Esophagus muscularis mucosa (tissue), 4 donors: ENCODE data around the gene WDFY4. TPM values are rescaled to one million over a fixed set of nuclear protein-coding genes. Genes with fewer than 3 reads are reported as not detected.

ENCODE experiments used
- DNase-seq: peaks from one replicate; pipeline ENCODE4 v3.0.0-alpha.2; 2017; ENCODE audit errors: extremely low spot score
- H3K27ac ChIP-seq, 4 donors: fragments of 200-600 bp; sonication (generic); replicated peaks in 1 of 4; 1 replicate in 3 of 4; 2 replicates in 1 of 4; pipeline ENCODE4 v1.5.1; 2016 to 2019; ENCODE audit warnings: mild to moderate bottlenecking in 1 of 4
- H3K27me3 ChIP-seq, 4 donors: fragments of 200-600 bp; sonication (generic); one replicate each; pipeline versions ENCODE4 v1.5.1 to v1.6.0; 2016 to 2019
- H3K36me3 ChIP-seq, 4 donors: fragments of 200-600 bp; sonication (generic); one replicate each; pipeline ENCODE4 v1.5.1; 2016 to 2019
- H3K4me1 ChIP-seq, 4 donors: fragments of 200-600 bp; sonication (generic); one replicate each; pipeline ENCODE4 v1.5.1; 2016 to 2019
- H3K4me3 ChIP-seq, 4 donors: fragments of 200-600 bp; sonication (generic); 1 replicate in 2 of 4; 2 replicates in 2 of 4; pipeline ENCODE4 v1.5.1; 2016 to 2019; ENCODE audit warnings: mild to moderate bottlenecking in 4 of 4, moderate library complexity in 1 of 4
- H3K9me3 ChIP-seq, 4 donors: fragments of 200-600 bp; sonication (generic); 1 replicate in 3 of 4; 2 replicates in 1 of 4; pipeline ENCODE4 v1.5.1; 2016 to 2019
- CTCF ChIP-seq, 3 experiments: fragments of 200-600 bp in 2 of 3; fragments of 450-650 bp in 1 of 3; sonication (generic) in 2 of 3; IDR thresholded peaks; one replicate each; pipeline ENCODE4 v1.5.1; 2017 to 2019; ENCODE audit warnings: antibody characterized with exemption in 3 of 3, mild to moderate bottlenecking in 2 of 3, moderate library complexity in 1 of 3
- EP300 ChIP-seq: sonication (generic); formaldehyde crosslinking; IDR thresholded peaks from one replicate; pipeline ENCODE4 v1.6.1; 2017; ENCODE audit warnings: antibody characterized with exemption
- POLR2A ChIP-seq: fragments of 450-650 bp; IDR thresholded peaks from one replicate; pipeline ENCODE4 v1.6.1; 2017; ENCODE audit warnings: antibody characterized with exemption, moderate library complexity, mild to moderate bottlenecking, low read depth
- POLR2AphosphoS5 ChIP-seq, 2 donors: sonication (generic); formaldehyde crosslinking; IDR thresholded peaks; one replicate each; pipeline ENCODE4 v1.6.1; 2017; ENCODE audit warnings: antibody characterized with exemption in 2 of 2
- WGBS: methylation state at CpG from one replicate; pipeline ENCODE4 v1.1.5; 2018; 5-methylcytosine and 5-hydroxymethylcytosine counted together
- intact Hi-C: fragments of 100-400 bp; cut with DNase I; formaldehyde crosslinking; loops from one replicate; pipeline ENCODE4 v1.15.1; 2023
- total RNA-seq, 4 donors: library from RNA; depleted of rRNA; stranded (reverse); fragments of >200 nt; gene quantifications; one replicate each; pipeline versions ENCODE4 v1.1.0 to v1.2.1, GENCODE V29; 2016

Gene WDFY4
- total RNA-seq, 4 donors from 2014 or later: 2.3 to 7.3 (median 5.2) TPM

GRCh38 chr10:48720611-48721010 is 35.9 kb downstream of the WDFY4 start:
- Histone ChIP-seq H3K36me3 (no peaks in the 10 kb centered on the region), H3K4me1 (no peaks in the 10 kb centered on the region), H3K9me3 (no peaks in the 10 kb centered on the region), H3K27ac (no peak overlapping the region), H3K27me3 (peaks cover 0 to 4% (median 0%) of the 10 kb centered on the region in 4 donors), H3K4me3 (no peak overlapping the region)
- intact Hi-C loops: no loop called here
- 78% methylated on average over 5 of the region's 5 CpGs for WGBS
- DNase-seq: no peak
- TF ChIP-seq EP300: no peak
- no peak for TF ChIP-seq POLR2A
- no peak for TF ChIP-seq POLR2AphosphoS5 (IDR thresholded peaks at IDR 0.05)
- no peak for TF ChIP-seq CTCF (IDR thresholded peaks at IDR 0.05)

GRCh38 chr10:48722153-48723145 is 37.8 kb downstream of the WDFY4 start:
- intact Hi-C loops: no loop called here
- 85% methylated on average over 11 of the region's 11 CpGs for WGBS
- TF ChIP-seq POLR2A: no peak
- TF ChIP-seq POLR2AphosphoS5 (IDR thresholded peaks at IDR 0.05): no peak
- TF ChIP-seq EP300: no peak

GRCh38 chr10:48724127-48724526 is 39.5 kb downstream of the WDFY4 start:
- Histone ChIP-seq H3K4me3 (no peak overlapping the region), H3K9me3 (no peaks in the 10 kb centered on the region), H3K36me3 (no peaks in the 10 kb centered on the region), H3K27ac (no peak overlapping the region), H3K4me1 (no peaks in the 10 kb centered on the region), H3K27me3 (peaks cover 0 to 6% (median 0%) of the 10 kb centered on the region in 4 donors)
- TF ChIP-seq EP300 (no peak), CTCF (IDR thresholded peaks at IDR 0.05) (no peak), POLR2AphosphoS5 (IDR thresholded peaks at IDR 0.05) (no peak), POLR2A (no peak)
- intact Hi-C loops: no loop called here
- WGBS: 72% methylated on average over 7 of the region's 7 CpGs
- no peak for DNase-seq

More at GRCh38 chr10:48722153-48723145, 37.8 kb downstream of the WDFY4 start:
- Histone ChIP-seq H3K4me1 (no peaks in the 10 kb centered on the region), H3K27ac (no peak overlapping the region), H3K4me3 (no peak overlapping the region), H3K27me3 (peaks cover 0 to 4% (median 0%) of the 10 kb centered on the region in 4 donors), H3K36me3 (no peaks in the 10 kb centered on the region), H3K9me3 (no peaks in the 10 kb centered on the region)
- DNase-seq: no peak

GRCh38 chr10:48725708-48726107 is 41.0 kb downstream of the WDFY4 start:
- no peak for TF ChIP-seq EP300
- TF ChIP-seq CTCF (IDR thresholded peaks at IDR 0.05): no peak
- no peak for TF ChIP-seq POLR2A
- no peak for TF ChIP-seq POLR2AphosphoS5 (IDR thresholded peaks at IDR 0.05)
- WGBS: 60% methylated on average over 1 of the region's 4 CpGs
- no peaks in the 10 kb centered on the region for H3K4me1 ChIP-seq
- DNase-seq: no peak
- no peaks in the 10 kb centered on the region for H3K9me3 ChIP-seq
- intact Hi-C loops: no loop called here
- peaks cover 0 to 16% (median 0%) of the 10 kb centered on the region in 4 donors for H3K27me3 ChIP-seq
- no peak overlapping the region for H3K27ac ChIP-seq
- H3K4me3 ChIP-seq: no peak overlapping the region
- no peaks in the 10 kb centered on the region for H3K36me3 ChIP-seq

- TF ChIP-seq EP300 (no peak), POLR2AphosphoS5 (IDR thresholded peaks at IDR 0.05) (no peak), CTCF (IDR thresholded peaks at IDR 0.05) (no peak), POLR2A (no peak)
- 69% methylated on average over 3 of the region's 3 CpGs for WGBS
- no peaks in the 10 kb centered on the region for H3K4me1 ChIP-seq
- intact Hi-C loops: no loop called here
- no peak for DNase-seq
- peaks cover 0 to 11% (median 0%) of the 10 kb centered on the region in 4 donors for H3K27me3 ChIP-seq
- no peak overlapping the region for H3K27ac ChIP-seq
- no peaks in the 10 kb centered on the region for H3K36me3 ChIP-seq
- no peak overlapping the region for H3K4me3 ChIP-seq
- no peaks in the 10 kb centered on the region for H3K9me3 ChIP-seq
Observed at GRCh38 chr10:48727866-48728265, 43.2 kb downstream of the WDFY4 start.
